Cardiac muscle cell (in vitro differentiated cells and primary cell): ENCODE data around the gene UBASH3B. TPM values are rescaled to one million over a fixed set of nuclear protein-coding genes. Genes with fewer than 3 reads are reported as not detected.

Experiments used
- DNase-seq, 2 donors: peaks; one replicate each; pipeline versions ENCODE4 v3.0.0 to v3.0.0-alpha.2; 2010 to 2017; ENCODE audit warnings: low read depth in 1 of 2, low spot score in 1 of 2
- H3K27ac ChIP-seq: fragments of 200-600 bp; sonication (generic); 2 replicates; pipeline ENCODE4 v1.5.1; 2016
- H3K27me3 ChIP-seq: fragments of 200-600 bp; sonication (generic); 2 replicates; pipeline ENCODE4 v1.6.0; 2016; ENCODE audit warnings: control low read depth
- H3K36me3 ChIP-seq: fragments of 200-600 bp; sonication (generic); 2 replicates; pipeline ENCODE4 v1.5.1; 2016; ENCODE audit warnings: control low read depth
- H3K4me1 ChIP-seq: fragments of 200-600 bp; sonication (generic); 2 replicates; pipeline ENCODE4 v1.8.1; 2017; ENCODE audit warnings: low read depth, mild to moderate bottlenecking, mixed run types
- H3K4me3 ChIP-seq: fragments of 200-600 bp; sonication (generic); 2 replicates; pipeline ENCODE4 v1.5.1; 2016; ENCODE audit warnings: mild to moderate bottlenecking
- H3K9me3 ChIP-seq: fragments of 200-600 bp; sonication (generic); 2 replicates; pipeline ENCODE4 v1.5.1; 2017; ENCODE audit warnings: low read depth, mild to moderate bottlenecking, control low read depth
- polyA plus RNA-seq: library from polyadenylated mRNA; unstranded; fragments of >200 nt; fragmentation: Nextera tagmentation; extraction: Ambion mirVana; gene quantifications from 2 replicates; pipeline ENCODE4 v1.2.1, GENCODE V29; 2016
- total RNA-seq: library from RNA; depleted of rRNA; stranded (reverse); fragments of >200 nt; gene quantifications from 2 replicates; pipeline ENCODE4 v1.2.3, GENCODE V29; 2016
- TF ChIP-seq, protein P1 (sequence below): IDR thresholded peaks from 2 replicates; pipeline ENCODE4 v1.5.1; 2012; ENCODE audit warnings: low read depth, mild to moderate bottlenecking, low read length

UBASH3B gene
- total and polyA plus RNA-seq, 2 experiments from 2014 or later, result 2.7 TPM; not detected in 1

DNA sequence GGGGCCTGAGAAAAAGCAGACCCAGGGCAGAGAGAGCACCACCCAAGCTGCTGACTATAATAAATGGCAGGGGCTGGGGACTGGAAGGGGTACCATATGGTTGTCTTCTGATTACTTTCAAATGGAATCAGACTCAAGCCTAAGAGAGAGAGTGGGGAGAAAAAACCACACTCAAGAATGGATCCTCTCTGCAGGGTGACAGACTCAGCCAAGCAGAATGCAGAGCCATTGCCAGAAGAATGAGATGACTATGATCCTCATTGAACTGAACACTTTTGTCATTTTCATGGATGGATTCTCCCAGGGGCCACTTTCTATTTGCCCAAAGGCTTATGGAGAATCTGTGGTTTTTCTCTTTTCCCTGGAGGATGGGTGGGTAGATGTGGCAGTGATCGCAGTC, 8.7 kb downstream of the UBASH3B start:
- no peaks in the 10 kb centered on the region for H3K9me3 ChIP-seq
- TF ChIP-seq, protein P1, sequence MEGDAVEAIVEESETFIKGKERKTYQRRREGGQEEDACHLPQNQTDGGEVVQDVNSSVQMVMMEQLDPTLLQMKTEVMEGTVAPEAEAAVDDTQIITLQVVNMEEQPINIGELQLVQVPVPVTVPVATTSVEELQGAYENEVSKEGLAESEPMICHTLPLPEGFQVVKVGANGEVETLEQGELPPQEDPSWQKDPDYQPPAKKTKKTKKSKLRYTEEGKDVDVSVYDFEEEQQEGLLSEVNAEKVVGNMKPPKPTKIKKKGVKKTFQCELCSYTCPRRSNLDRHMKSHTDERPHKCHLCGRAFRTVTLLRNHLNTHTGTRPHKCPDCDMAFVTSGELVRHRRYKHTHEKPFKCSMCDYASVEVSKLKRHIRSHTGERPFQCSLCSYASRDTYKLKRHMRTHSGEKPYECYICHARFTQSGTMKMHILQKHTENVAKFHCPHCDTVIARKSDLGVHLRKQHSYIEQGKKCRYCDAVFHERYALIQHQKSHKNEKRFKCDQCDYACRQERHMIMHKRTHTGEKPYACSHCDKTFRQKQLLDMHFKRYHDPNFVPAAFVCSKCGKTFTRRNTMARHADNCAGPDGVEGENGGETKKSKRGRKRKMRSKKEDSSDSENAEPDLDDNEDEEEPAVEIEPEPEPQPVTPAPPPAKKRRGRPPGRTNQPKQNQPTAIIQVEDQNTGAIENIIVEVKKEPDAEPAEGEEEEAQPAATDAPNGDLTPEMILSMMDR, result no peak
- peaks cover 17% of the 10 kb centered on the region for H3K4me1 ChIP-seq
- DNase-seq, result no peak
- H3K36me3 ChIP-seq, result no peaks in the 10 kb centered on the region
- no peak overlapping the region for H3K4me3 ChIP-seq
- H3K27me3 ChIP-seq, result no peaks in the 10 kb centered on the region
- H3K27ac ChIP-seq, result no peak overlapping the region

- no peaks in the 10 kb centered on the region for H3K9me3 ChIP-seq
- no peaks in the 10 kb centered on the region for H3K27me3 ChIP-seq
Observed at GRCh38 chr11:122665861-122666260, 10.3 kb downstream of the UBASH3B start.

DNA sequence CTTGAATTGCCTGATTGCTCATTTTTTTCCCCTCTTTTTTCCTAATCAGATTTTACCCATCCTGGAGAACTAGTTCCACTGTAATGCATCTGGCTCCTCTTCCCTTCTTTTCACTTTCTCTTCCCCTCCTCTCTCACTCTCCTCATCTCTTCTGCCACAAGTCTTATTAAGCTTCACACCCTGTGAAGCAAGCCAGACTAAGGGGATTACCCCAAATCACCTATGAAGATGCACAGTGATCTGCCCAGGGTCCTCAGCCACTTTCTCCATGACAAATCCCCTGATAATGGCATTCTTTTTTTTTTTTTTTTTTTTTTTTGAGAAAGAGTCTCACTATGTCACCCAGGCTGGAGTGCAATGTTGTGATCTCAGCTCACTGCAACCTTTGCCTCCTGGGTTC, 11.2 kb downstream of the UBASH3B start:
- no peaks in the 10 kb centered on the region for H3K9me3 ChIP-seq
- no peak overlapping the region for H3K27ac ChIP-seq
- no peaks in the 10 kb centered on the region for H3K27me3 ChIP-seq
- H3K4me3 ChIP-seq, result no peak overlapping the region
- TF ChIP-seq, protein P1, result no peak
- no peaks in the 10 kb centered on the region for H3K4me1 ChIP-seq
- no peaks in the 10 kb centered on the region for H3K36me3 ChIP-seq
- no peak for DNase-seq

More at GRCh38 chr11:122665861-122666260, 10.3 kb downstream of the UBASH3B start:
- TF ChIP-seq, protein P1, result no peak
- Histone ChIP-seq H3K4me3 (no peak overlapping the region), H3K27ac (no peak overlapping the region), H3K36me3 (no peaks in the 10 kb centered on the region), H3K4me1 (peaks cover 5% of the 10 kb centered on the region)
- no peak for DNase-seq

GRCh38 chr11:122668562-122669090, 13.1 kb downstream of the UBASH3B start:
- TF ChIP-seq, protein P1, result no peak
- Histone ChIP-seq H3K4me3 (no peak overlapping the region), H3K9me3 (no peaks in the 10 kb centered on the region), H3K4me1 (no peaks in the 10 kb centered on the region), H3K27me3 (no peaks in the 10 kb centered on the region), H3K36me3 (no peaks in the 10 kb centered on the region), H3K27ac (no peak overlapping the region)
- peak in 1 of 2 donors; percentile 23 for DNase-seq

DNA sequence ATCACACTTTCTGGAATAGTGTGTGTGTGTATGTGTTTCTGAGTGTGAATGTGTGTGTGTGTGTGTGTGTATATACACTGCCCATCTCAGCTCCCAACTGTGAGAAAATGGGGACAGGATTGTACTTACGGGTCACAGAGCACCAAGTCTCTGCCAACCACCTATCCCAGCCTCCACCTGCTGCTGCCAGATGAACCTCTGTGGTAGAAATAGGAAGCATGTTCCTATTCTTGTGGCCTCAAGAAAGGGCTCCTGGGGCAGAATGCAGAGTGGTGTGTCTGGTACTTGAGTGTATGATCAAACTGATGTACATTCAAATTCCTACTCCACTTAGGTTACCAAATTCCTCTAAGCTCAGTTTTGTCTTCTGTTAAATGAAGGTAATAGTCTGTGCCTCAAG, 14.6 kb downstream of the UBASH3B start:
- Histone ChIP-seq H3K27me3 (no peaks in the 10 kb centered on the region), H3K4me1 (no peaks in the 10 kb centered on the region), H3K27ac (no peak overlapping the region), H3K9me3 (no peaks in the 10 kb centered on the region), H3K36me3 (no peaks in the 10 kb centered on the region), H3K4me3 (no peak overlapping the region)
- TF ChIP-seq, protein P1, result no peak
- DNase-seq, result no peak
